ENCODE results near the gene ATP8A2.

Gene ATP8A2

DNA sequence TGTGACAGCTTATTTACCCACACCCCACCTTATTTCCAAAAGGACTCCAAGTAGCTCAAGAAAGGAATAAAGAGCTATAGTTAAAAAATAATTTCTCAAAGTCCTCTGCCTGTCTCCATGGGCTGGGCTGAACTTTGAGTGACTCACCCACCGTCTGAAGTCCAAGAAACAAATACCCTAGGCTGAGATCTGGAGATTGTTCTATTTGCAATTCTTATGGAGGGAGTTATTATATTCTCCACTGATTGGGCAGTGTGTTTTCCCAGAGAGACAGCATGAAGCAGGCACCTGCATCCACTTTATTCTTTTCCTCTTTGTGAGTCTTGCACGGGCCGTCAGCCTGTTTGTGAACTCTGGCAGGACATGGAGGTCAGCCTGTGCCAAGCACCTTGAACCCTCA lies 616.9 kb downstream of the ATP8A2 start:
- Histone ChIP-seq H3K9me3 (ENCODE audit: insufficient read depth, low read depth, low read length) (no peaks in the 10 kb centered on the region), H3K36me3 (ENCODE audit: insufficient read depth, low read length) (no peaks in the 10 kb centered on the region), H3K27ac (ENCODE audit: low read depth, low read length) (no peak overlapping the region), H3K27me3 (ENCODE audit: insufficient read depth, low read length) (no peaks in the 10 kb centered on the region), H3K4me3 (ENCODE audit: low read length) (no peak overlapping the region), H3K4me1 (ENCODE audit: insufficient read depth, low read length) (no peaks in the 10 kb centered on the region), H3K9ac (ENCODE audit: low read depth, low read length) (no peak overlapping the region)
- WGBS = 85% methylated on average over 3 of the region's 3 CpGs

DNA sequence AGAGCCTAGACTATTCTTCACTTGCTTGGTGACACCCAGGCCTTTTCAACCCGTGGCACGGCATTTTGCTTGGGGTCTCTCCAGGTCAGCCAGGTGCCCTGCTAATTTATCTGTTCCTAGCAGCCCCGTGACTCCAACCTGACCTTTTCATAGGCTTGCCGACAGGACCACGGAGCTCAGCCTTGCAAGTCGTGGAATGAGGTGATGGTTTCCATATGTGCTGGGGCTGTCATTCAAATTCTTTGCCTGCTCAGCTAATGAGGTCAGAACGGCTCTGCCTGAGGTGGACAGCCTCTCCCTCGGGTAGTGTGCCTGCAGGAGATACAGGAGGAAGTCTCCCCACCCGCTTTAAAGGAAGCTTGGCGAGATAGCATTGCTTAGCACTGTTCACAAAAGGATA lies 619.0 kb downstream of the ATP8A2 start:
- Histone ChIP-seq H3K9ac (ENCODE audit: low read depth, low read length) (no peak overlapping the region), H3K4me3 (ENCODE audit: low read length) (no peak overlapping the region), H3K9me3 (ENCODE audit: insufficient read depth, low read depth, low read length) (peaks cover 4% of the 10 kb centered on the region; the same call in 1 of the 2 replicates), H3K36me3 (ENCODE audit: insufficient read depth, low read length) (no peaks in the 10 kb centered on the region), H3K27me3 (ENCODE audit: insufficient read depth, low read length) (no peaks in the 10 kb centered on the region), H3K27ac (ENCODE audit: low read depth, low read length) (no peak overlapping the region), H3K4me1 (ENCODE audit: insufficient read depth, low read length) (no peaks in the 10 kb centered on the region)
- 81% methylated on average over 10 of the region's 10 CpGs for WGBS

DNA sequence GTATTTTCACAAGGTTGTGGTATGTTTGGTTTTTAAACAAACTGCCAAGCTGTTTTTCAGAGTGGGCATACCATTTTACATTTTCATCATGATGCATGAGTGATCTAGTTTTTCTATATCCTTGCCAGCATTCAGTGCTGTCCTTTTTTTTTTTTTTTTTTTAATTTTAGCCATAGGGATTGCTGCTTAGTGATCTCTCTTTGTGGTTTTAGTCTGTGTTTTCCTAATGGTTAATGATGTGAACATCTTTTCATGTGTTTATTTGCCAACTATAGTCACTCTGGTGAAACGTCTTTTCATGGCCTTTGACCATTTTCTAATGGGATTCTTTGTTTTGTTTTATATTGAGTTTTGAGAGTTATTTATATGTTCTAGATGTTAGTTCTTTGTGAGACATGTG lies 620.3 kb downstream of the ATP8A2 start:
- no peaks in the 10 kb centered on the region for H3K27me3 ChIP-seq (ENCODE audit: insufficient read depth, low read length)
- H3K9ac ChIP-seq (ENCODE audit: low read depth, low read length) = no peak overlapping the region
- H3K36me3 ChIP-seq (ENCODE audit: insufficient read depth, low read length) = no peaks in the 10 kb centered on the region
- no peaks in the 10 kb centered on the region for H3K4me1 ChIP-seq (ENCODE audit: insufficient read depth, low read length)
- H3K27ac ChIP-seq (ENCODE audit: low read depth, low read length) = no peak overlapping the region
- 93% methylated on average over 1 of the region's 1 CpG for WGBS
- no peak overlapping the region for H3K4me3 ChIP-seq (ENCODE audit: low read length)
- peaks cover 4% of the 10 kb centered on the region; the same call in 1 of the 2 replicates for H3K9me3 ChIP-seq (ENCODE audit: insufficient read depth, low read depth, low read length)

DNA sequence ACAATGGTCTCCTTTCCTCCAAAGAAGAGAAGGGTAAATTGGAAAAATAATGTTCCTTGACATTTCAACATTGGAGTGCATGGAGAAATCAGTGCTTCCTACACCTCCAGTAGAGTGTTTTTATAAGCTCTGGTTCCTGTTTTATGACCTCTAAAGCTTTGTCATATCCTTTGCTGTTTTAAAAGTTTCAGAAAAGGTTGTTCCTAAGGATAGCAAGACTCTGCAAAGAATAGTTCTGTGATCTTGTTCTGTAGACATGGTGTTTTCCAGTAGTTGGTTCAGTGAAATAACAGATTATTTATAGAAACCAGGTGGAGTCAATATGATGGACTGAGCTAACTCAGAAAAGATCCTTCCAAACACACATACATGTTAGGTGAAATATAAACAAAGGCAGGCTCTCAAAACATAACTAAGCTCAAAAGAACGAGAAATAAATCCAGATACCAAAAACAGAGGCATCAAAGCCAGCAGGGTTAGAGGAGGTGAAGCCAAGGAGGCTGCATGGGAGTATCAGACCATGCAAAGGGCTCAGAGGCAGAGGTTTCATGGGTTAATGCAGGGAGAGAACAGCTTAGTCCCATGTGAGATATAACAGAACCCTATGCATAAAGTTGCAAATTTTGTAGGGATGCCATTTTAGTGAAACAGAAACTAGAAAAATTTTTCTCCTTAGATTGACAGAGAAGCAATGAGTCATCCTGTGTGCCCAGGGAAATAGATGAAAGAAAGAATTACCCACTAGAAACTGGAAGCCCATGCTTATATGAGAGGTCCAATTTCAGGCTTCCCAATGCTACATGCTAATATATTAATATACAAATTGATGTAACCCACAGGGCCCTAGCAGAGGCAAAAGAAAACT lies 635.7 kb downstream of the ATP8A2 start:
- no peaks in the 10 kb centered on the region for H3K27me3 ChIP-seq (ENCODE audit: insufficient read depth, low read length)
- WGBS = 86% methylated on average over 1 of the region's 1 CpG
- no peaks in the 10 kb centered on the region for H3K36me3 ChIP-seq (ENCODE audit: insufficient read depth, low read length)
- no peak overlapping the region for H3K4me3 ChIP-seq (ENCODE audit: low read length)
- H3K4me1 ChIP-seq (ENCODE audit: insufficient read depth, low read length) = peaks cover 7% of the 10 kb centered on the region; the same call in 1 of the 2 replicates
- H3K9me3 ChIP-seq (ENCODE audit: insufficient read depth, low read depth, low read length) = peaks cover 5% of the 10 kb centered on the region; the same call in 1 of the 2 replicates
- no peak overlapping the region for H3K27ac ChIP-seq (ENCODE audit: low read depth, low read length)
- no peak overlapping the region for H3K9ac ChIP-seq (ENCODE audit: low read depth, low read length)

DNA sequence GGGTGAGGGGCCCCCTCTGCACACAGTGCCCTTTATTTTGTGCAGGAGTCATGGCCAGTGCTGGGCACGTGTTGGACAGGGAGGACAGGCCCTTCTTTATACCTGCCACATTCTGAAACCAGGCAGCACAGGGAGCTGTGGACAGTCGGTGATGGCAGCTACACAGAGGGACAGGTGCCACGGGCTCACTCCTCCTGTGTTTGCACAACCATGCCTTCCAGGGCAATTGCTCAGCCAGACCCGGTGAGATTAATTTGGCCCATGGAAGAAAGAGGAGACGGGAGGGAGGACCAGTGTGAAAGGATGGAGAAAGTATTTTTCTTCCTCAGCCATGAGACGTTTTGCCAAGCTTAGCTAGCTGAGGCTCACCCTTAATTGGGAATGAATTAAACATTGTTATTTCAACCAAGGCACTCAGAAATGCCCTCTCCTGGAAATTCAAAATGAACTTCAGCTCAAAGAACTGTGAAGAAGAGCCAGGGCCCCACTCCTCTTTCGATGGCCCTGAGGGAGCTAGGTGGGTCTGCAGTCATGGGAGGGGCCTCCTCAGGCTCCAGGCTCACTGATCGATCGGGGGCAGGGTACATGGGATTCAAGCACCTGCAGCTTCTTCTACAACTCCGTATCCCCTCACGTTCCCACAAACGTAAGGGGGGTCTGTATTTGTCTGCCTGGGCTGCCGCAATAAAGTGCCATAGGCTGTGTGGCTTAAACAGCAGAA lies 638.9 kb downstream of the ATP8A2 start:
- no peaks in the 10 kb centered on the region for H3K9me3 ChIP-seq (ENCODE audit: insufficient read depth, low read depth, low read length)
- no peak overlapping the region for H3K27ac ChIP-seq (ENCODE audit: low read depth, low read length)
- WGBS = 81% methylated on average over 13 of the region's 13 CpGs
- H3K36me3 ChIP-seq (ENCODE audit: insufficient read depth, low read length) = no peaks in the 10 kb centered on the region
- H3K4me1 ChIP-seq (ENCODE audit: insufficient read depth, low read length) = peaks cover 7% of the 10 kb centered on the region; the same call in 1 of the 2 replicates
- H3K27me3 ChIP-seq (ENCODE audit: insufficient read depth, low read length) = no peaks in the 10 kb centered on the region
- no peak overlapping the region for H3K4me3 ChIP-seq (ENCODE audit: low read length)
- no peak overlapping the region for H3K9ac ChIP-seq (ENCODE audit: low read depth, low read length)

DNA sequence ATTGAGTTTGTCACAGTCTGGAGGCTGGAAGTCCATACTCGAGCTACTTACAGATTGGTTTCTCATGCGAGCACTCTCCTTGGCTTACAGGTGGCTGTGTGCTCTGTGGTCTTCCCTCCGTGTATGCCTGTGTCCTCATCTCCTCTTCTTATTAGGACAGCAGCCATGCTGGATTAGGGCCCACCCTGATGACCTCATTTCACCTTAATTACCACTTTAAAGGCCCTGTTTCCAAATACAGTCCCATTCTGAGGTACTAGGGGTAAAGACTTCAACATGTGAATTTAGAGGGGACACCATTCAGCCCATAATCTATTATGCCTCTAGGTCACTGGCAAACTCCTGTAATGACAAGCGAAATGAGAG lies 639.4 kb downstream of the ATP8A2 start:
- no peak overlapping the region for H3K4me3 ChIP-seq (ENCODE audit: low read length)
- H3K27ac ChIP-seq (ENCODE audit: low read depth, low read length) = no peak overlapping the region
- WGBS = 82% methylated on average over 4 of the region's 4 CpGs
- peaks cover 7% of the 10 kb centered on the region; the same call in 1 of the 2 replicates for H3K4me1 ChIP-seq (ENCODE audit: insufficient read depth, low read length)
- no peaks in the 10 kb centered on the region for H3K27me3 ChIP-seq (ENCODE audit: insufficient read depth, low read length)
- no peak overlapping the region for H3K9ac ChIP-seq (ENCODE audit: low read depth, low read length)
- H3K9me3 ChIP-seq (ENCODE audit: insufficient read depth, low read depth, low read length) = no peaks in the 10 kb centered on the region
- no peaks in the 10 kb centered on the region for H3K36me3 ChIP-seq (ENCODE audit: insufficient read depth, low read length)

DNA sequence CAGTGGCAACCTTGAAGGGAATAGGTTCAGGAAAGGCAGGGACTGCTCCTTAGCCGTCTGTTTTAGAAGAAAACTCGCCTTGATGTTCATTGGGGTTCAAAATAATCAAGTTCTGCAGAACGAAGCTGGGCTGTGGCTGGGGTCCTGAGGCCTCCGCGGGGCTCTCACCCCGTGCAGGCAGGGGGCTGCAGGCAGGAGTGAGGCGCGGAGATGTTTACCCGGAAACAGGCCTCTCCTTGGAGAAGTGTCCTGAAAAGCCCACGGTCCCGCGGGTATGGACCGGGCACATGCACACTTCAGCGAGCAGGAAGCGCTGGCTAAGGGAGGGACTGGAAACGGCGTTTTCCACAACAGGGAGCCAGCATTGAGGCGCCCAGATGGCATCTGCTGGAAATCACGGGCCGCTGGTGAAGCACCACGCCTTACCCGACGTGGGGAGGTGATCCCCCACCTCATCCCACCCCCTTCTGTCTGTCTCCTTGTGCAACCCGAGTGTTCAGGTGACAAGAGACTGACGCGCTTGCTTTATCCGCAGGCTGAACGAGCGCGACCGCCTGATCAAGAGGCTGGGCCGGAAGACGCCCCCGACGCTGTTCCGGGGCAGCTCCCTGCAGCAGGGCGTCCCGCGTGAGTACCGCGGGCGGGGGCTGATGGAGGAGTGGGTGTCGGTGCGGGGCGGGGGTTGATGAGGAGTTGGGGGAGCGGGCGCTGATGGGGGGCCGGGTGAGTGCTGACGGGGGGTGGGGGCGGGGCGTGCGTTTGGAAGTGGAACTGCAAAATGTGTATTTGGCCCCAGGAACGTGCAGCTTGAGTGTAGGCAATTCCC lies 640.4 kb downstream of the ATP8A2 start:
- Histone ChIP-seq H3K27me3 (ENCODE audit: insufficient read depth, low read length) (no peaks in the 10 kb centered on the region), H3K27ac (ENCODE audit: low read depth, low read length) (no peak overlapping the region), H3K9ac (ENCODE audit: low read depth, low read length) (no peak overlapping the region), H3K36me3 (ENCODE audit: insufficient read depth, low read length) (no peaks in the 10 kb centered on the region), H3K4me3 (ENCODE audit: low read length) (no peak overlapping the region), H3K9me3 (ENCODE audit: insufficient read depth, low read depth, low read length) (no peaks in the 10 kb centered on the region), H3K4me1 (ENCODE audit: insufficient read depth, low read length) (peaks cover 7% of the 10 kb centered on the region; the same call in 1 of the 2 replicates)
- 95% methylated on average over 53 of the region's 53 CpGs for WGBS

DNA sequence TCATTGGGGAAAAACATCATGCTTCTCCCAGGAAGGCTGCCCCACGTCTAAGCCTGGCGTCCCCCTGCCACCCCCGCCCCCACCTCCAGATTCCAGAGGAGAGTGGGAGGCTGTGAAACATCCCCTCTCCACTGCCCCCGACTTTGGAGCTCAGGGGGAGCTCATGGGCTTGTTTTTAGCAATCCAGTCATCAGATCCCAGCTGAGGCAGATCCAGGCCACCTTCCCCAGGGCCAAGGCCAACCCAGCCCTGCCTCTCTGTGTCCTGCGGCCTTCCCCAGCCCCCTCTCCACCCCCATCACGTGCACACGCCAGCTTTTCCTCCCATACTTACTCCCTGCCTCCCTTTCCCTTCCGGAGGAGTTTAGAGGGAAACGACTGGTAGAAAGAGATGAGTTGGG lies 641.2 kb downstream of the ATP8A2 start:
- no peaks in the 10 kb centered on the region for H3K36me3 ChIP-seq (ENCODE audit: insufficient read depth, low read length)
- no peaks in the 10 kb centered on the region for H3K27me3 ChIP-seq (ENCODE audit: insufficient read depth, low read length)
- H3K4me3 ChIP-seq (ENCODE audit: low read length) = no peak overlapping the region
- H3K9ac ChIP-seq (ENCODE audit: low read depth, low read length) = no peak overlapping the region
- H3K4me1 ChIP-seq (ENCODE audit: insufficient read depth, low read length) = peaks cover 7% of the 10 kb centered on the region; the same call in 1 of the 2 replicates
- H3K9me3 ChIP-seq (ENCODE audit: insufficient read depth, low read depth, low read length) = no peaks in the 10 kb centered on the region
- WGBS = 80% methylated on average over 9 of the region's 9 CpGs
- no peak overlapping the region for H3K27ac ChIP-seq (ENCODE audit: low read depth, low read length)

DNA sequence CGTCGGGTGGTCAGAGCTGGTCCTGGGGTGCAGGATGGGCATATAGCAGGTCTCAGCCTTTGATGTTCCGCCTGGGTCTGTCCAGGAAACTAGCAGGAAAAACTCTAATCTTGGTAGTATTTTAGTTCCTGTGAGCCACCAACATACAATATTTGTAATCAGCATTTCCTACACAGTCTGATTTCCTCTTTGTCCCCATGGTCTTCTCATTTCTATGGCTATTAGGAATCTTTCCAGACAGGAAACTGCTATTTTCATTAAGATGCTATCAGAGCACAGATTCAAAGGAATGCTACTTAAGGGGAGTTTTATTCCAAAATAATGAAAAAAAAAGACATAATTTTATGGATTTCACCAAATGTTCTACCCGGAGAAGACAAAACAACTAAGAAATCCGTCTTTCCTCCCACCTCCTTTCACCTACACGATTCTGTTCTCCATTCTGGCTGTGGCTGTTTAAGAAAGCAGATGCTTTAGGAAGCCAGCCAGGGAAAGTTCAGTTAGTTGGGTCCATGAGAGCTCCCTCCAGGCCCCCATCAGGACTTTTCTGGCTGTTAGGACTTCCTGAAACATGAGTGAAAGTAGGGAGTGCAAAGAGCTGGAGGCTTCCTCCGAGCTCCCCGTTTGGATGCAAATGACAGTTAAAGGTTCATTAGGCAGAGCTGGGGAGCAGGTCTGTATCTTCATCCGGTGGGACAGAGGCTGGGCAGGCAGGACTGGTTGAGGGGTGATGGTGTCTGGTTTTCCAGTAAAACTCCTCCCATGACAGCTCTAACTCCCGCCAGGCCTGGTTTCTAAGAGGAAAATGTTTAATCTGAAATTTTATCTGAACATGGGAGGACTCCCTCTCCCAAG lies 643.7 kb downstream of the ATP8A2 start:
- Histone ChIP-seq H3K4me1 (ENCODE audit: insufficient read depth, low read length) (peaks cover 14% of the 10 kb centered on the region; the same call in 1 of the 2 replicates), H3K27ac (ENCODE audit: low read depth, low read length) (no peak overlapping the region), H3K27me3 (ENCODE audit: insufficient read depth, low read length) (no peaks in the 10 kb centered on the region), H3K36me3 (ENCODE audit: insufficient read depth, low read length) (no peaks in the 10 kb centered on the region), H3K9ac (ENCODE audit: low read depth, low read length) (no peak overlapping the region), H3K4me3 (ENCODE audit: low read length) (no peak overlapping the region), H3K9me3 (ENCODE audit: insufficient read depth, low read depth, low read length) (no peaks in the 10 kb centered on the region)
- WGBS = 80% methylated on average over 9 of the region's 10 CpGs

DNA sequence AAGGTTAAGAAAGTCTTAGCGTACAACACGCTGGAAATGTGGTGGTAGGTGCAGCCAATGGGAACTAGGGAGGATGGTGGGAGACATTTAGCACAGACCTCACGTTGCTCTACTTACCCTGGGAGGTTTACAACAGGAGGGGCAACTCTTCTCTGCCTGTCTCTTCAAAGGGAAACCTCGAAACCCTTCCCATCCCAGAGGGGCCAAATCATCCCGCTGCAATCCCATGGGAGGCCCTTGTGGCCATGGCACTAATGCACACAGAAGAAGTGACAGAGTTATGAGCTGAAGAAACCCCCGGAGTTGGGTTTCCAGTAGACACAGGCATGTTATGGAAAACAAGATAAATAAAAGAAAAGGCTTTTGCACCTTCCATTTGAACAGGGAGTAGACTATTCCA lies 644.4 kb downstream of the ATP8A2 start:
- H3K4me1 ChIP-seq (ENCODE audit: insufficient read depth, low read length) = peaks cover 8% of the 10 kb centered on the region; the same call in 1 of the 2 replicates
- no peak overlapping the region for H3K27ac ChIP-seq (ENCODE audit: low read depth, low read length)
- WGBS = 90% methylated on average over 6 of the region's 6 CpGs
- H3K36me3 ChIP-seq (ENCODE audit: insufficient read depth, low read length) = no peaks in the 10 kb centered on the region
- H3K4me3 ChIP-seq (ENCODE audit: low read length) = no peak overlapping the region
- no peak overlapping the region for H3K9ac ChIP-seq (ENCODE audit: low read depth, low read length)
- H3K9me3 ChIP-seq (ENCODE audit: insufficient read depth, low read depth, low read length) = no peaks in the 10 kb centered on the region
- no peaks in the 10 kb centered on the region for H3K27me3 ChIP-seq (ENCODE audit: insufficient read depth, low read length)
